Right renal pelvis (tissue), 4 donors: ENCODE data around the gene ZNF892. TPM values are rescaled to one million over a fixed set of nuclear protein-coding genes. Genes with fewer than 3 reads are reported as not detected.
"Not testable (repeated sequence)": the region's sequence is repeated elsewhere in the genome, so short reads cannot be mapped to it uniquely, and the experiment has no call there.

ENCODE experiments used
- DNase-seq, 4 donors: peaks; one replicate each; pipeline ENCODE4 v3.0.0-alpha.2; 2013; ENCODE audit warnings: low read depth in 4 of 4, low spot score in 3 of 4, missing footprints in 1 of 4
- polyA plus RNA-seq, 4 donors: library from polyadenylated mRNA; unstranded; fragments of 120-200 nt; gene quantifications; one replicate each; pipeline ENCODE4 v1.2.1, GENCODE V29; 2013; ENCODE audit not compliant: insufficient read length in 4 of 4

The ZNF892 gene
- polyA plus RNA-seq = 1 to 10 TPM; 3.9 to 4.9 (median 4.9) TPM

DNA sequence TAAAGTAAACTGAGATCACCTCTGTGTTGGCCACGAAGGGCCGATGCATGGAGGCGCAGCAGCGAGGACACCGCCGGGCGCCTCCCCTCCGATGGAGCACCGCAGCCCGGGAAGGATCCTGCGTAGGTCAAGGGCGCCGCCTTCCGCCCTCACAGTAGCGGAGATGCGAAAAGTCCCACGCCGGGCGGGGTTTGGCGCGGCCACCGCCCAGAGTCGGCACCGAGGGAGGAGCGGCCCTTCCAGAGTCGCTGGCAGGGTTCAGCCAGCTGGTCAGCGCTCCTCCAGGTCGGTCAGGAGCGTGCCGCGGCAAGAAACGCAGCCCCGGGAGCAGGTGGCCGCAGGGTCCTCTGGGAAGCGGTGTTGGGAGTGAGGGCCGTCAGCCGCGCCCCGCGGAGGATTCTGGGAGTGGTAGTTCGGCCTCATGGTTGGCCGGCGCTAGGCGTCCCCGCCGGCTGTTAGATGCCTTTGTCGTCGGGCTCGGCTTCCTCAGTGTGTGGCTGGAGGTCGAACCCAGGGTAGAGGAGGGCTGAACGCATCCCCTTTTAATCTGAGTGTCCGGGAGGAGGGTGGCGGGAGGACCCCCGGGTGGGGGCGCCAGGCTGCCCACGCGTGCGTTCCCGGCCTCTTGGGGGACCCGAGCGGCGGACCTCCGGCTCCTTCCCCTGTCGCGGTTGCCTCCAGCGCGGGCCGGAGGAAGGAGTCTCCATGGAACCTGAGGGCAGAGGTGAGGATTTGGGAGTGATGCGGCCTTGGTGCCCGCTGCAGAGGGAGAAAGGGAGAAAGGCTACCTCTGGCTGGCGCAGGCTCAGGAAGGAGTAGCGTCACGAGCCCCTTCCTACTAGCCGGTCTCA lies at the start of gene ZNF892:
Gene ZNF892 (plus strand): TSS at position 411 of the 851 bp plus-strand sequence. CDS start 295 bp downstream, at position 706.
- DNase-seq = peak; percentile 76 to 81 (median 78)

- DNase-seq = no peak
Observed at GRCh38 chr2:95158441-95158840, 48.9 kb upstream of the ZNF892 start.

DNA sequence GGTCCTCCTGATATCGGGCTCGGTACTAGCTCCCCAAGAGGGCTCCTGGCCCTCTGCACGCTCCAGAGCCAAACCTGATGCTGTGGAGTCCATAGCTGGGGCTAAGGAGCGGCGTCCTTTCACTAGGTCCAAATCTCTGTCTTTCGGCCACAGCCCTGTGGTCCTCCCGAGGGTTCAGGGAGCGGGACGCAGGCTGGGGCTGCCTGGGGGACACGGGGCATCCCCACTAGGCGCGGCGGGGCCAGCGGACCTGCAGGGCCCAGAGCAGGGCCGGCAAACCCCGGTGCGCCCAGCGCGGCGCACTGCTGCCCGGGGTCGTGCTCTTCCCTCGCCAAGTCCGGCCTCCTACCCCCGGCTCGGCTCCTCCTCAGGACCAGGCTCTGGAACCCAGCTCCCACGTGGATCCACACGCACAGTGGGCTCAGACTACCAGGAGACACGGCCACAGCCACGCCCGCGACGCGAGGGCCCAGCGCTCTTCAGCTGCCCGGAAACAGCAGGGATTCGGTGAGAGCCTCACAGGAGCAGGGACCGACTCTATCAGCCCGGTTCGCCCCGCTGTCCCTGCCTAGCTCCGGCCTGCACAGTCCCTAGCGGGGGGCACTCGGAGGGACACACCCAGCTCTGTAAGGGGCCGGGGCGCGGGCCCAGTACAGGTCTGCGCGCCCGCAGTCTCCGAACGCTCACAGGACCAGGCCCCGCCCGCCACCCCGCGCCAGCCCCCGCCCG lies 48.3 kb upstream of the ZNF892 start:
- DNase-seq = peak in 1 of 4 donors; percentile 4

DNA sequence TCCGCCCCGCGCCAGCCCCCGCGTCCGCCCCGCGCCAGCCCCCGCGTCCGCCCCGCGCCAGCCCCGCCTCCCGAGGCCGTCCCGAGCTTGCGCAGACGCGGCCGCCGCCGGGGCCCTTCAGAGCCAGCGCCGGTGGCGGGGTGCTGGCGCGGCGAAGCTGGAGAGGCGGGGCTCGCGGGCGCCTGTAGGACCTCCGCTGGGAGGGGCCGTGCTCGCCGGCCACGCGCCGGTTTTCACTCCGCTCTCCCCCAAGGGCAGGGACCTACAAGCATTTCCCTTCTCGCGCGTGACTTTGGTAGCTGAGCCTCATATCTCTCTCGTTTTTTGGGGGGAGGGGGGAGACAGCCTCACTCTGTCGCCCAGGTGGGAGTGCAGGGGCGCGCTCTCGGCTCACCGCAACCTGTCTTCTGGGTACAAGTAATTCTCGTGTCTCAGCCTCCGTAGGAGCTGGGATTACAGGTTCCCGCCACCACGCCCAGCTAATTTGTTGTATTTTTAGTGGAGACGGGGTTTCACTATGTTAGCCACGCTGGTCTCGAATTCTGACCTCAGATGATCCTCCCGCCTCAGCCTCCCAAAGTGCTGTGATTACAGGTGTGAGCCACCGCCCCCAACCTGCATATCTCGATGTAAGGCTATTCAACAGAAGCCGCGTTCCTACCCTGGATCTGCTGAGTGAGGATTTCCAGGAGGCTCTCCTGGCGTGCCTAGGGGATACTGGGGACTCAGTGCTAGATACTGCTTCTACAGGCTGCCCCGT lies 47.5 kb upstream of the ZNF892 start, which contains the start of gene ZNF514:
Gene ZNF514 (minus strand): TSS at position 159 of the 760 bp plus-strand sequence. CDS start 6,595 bp downstream, outside the sequence.
- DNase-seq = peak in 3 of 4 donors; percentile 39 to 50 (median 43)

GRCh38 chr2:95165030-95165370 lies 42.3 kb upstream of the ZNF892 start:
- no peak for DNase-seq

- DNase-seq = peak; percentile 92 to 99 (median 98)
Observed at GRCh38 chr2:95165371-95166064, 41.8 kb upstream of the ZNF892 start, which contains the start of gene ZNF2. TSS of gene ZNF2 (plus strand) at chr2:95165809. CDS start at chr2:95176227, 10,418 bp downstream.

DNA sequence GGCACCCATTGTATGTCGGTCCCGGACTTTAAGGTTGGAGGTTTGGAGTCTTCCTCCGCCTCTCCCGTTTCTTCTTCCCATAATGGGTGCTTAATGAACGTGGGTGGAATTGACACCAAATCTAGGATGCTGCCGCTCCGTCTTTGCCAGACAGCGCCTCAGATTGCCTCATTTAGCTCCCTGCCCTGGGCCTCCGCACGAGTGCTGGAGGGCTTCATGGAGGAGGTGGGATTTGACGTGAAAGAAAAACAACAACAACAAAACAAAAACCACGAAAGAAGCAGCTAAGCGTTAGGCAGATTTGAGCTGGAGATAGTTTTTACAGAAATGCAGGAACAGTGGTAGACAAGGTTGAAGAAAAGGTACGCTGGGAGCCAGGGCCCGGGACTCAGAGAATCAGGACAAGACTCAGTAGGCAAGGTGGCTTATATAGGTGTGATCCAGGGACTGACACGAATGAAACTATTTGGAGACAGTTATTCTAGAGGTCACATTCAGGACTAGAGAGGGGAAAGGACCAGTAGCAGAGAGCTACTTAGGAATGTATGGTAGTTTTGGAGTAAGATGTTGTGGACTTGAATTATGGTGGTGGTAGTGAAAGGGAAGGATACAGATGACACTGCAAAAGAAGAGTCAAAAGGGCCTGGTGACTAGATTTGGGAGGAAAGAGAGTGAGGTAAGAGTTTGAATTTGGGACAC lies 41.1 kb upstream of the ZNF892 start:
- DNase-seq = peak in 1 of 4 donors; percentile 5

GRCh38 chr2:95171902-95172301 lies 35.4 kb upstream of the ZNF892 start:
- no peak for DNase-seq

DNA sequence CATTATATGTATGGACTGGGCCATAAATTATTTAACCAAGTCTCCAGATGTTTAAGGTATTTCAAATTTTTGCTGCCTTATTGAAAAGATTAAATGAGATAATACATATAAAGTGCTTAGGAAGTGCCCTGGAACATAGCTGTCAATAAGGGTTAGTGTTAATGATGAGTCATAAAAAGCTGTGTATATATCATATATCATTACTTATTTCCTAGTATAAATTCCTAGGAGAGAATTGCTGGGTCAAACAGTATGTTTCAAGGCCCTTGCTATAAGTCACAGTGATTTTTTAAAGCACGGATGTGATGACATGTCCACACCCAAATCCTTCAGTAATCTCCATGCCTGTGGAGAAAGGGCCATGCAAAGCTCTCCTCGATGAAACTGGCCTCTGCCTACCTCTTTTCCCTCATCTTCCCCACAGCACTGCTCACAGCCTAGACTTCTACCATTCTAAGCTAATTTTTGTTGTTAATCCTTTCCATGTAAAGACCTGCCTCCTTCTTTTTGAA lies 33.2 kb upstream of the ZNF892 start:
- no peak for DNase-seq

DNA sequence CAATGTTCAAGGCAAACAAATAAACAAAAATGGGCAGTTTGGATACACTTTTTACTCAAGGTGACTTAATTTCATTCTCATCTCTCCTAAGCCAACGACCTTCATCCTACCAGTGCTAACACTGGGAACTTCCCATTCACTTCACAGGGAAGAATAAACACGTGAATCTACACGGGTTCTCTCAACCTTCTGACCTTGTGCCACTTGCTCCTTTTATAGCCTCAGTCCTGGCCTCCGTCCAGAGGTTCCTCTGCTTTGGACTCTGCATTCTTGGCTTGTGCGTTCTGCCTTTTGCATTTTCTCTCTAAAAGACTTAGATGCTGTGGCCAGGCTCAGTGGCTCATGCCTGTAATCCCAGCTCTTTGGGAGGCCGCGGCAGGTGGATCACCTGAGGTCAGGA lies 27.9 kb upstream of the ZNF892 start:
- no peak for DNase-seq

GRCh38 chr2:95181774-95182173 lies 25.5 kb upstream of the ZNF892 start:
- DNase-seq = no peak

DNA sequence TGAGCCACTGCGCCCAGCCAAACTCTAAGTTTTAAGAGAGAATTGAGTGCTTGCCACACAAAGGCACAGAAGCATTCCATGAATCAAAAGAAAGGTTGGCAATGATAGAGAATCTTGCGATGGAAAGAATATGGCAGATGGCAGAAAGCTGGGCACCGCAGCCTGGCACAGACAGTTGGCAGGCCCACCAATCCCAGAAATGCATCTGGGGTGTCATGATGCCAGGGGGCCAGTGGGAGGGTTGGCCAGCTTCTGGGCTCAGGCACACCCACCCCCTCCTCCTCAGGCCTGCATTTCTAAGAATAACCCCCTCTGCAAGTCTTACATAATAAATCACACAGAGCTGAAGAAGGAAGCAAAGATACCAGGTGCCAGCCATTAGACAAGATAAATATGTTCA lies 22.1 kb upstream of the ZNF892 start:
- no peak for DNase-seq

DNA sequence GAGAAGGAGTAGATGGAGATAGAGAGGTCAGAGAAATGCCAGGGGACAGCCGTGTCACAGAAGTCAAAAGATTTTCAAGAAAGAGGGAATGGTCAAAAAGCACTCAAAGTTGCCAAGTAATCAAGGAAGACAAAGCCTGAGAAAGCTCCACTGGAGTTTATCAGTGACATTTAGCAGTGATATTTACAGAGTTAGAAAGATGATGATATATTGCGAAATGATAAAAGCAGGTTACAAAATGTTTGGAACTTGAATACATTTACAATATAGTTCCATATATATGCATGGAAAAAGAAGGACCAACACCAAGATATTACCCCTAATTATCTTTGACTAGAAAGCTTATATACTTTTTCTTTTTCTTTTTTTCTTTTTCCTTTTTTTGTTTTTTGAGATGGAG lies 21.3 kb upstream of the ZNF892 start:
- no peak for DNase-seq

- DNase-seq = not testable (repeated sequence)
Observed at GRCh38 chr2:95192956-95193355, 14.4 kb upstream of the ZNF892 start.

DNA sequence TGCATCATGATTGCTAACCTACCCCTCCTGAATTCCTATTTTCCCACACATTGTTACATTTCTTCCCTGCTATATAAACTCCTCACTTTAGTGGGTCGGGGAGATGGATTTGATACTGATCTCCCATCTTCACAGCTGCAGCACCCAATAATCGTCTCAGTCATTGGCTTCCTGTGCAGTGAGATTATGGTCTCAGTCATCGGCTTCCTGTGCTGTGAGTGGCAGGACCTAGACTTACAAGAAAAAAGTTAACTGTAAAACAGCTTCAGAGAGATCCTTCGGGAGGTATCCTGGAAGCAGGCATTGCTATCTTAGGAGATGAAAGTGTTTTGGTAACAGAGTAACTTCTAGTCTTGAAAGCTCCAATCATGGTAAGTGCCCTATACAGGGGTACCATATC lies 3.4 kb upstream of the ZNF892 start:
- no peak for DNase-seq

- no peak for DNase-seq
Observed at GRCh38 chr2:95204396-95204795, 2.9 kb upstream of the ZNF892 start.

GRCh38 chr2:95206096-95206495 lies 1.2 kb upstream of the ZNF892 start:
- DNase-seq = peak in 1 of 4 donors; percentile 10

GRCh38 chr2:95208106-95208505 lies 785 bp downstream of the ZNF892 start:
- DNase-seq = no peak

DNA sequence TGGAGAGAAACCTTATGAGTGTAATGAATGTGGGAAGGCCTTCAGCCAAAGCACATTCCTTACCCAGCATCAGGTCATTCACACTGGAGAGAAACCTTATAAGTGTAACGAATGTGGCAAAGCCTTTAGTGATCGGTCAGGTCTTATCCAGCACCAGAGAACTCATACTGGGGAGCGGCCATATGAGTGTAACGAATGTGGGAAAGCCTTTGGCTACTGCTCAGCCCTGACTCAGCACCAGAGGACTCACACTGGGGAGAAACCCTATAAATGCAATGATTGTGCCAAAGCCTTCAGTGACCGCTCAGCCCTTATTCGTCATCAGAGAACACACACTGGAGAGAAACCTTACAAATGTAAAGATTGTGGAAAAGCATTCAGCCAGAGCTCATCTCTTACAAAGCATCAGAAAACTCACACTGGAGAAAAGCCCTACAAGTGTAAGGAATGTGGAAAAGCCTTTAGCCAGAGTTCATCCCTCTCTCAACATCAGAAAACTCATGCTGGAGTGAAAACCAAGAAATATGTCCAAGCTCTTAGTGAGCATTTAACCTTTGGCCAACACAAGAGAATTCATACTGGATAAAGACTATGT lies 7.8 kb downstream of the ZNF892 start:
- no peak for DNase-seq
